CD4-positive, alpha-beta T cell (primary cell): Measurements from ENCODE around the gene MCTP1. TPM values are rescaled to one million over a fixed set of nuclear protein-coding genes. Genes with fewer than 3 reads are reported as not detected.

ENCODE experiments used
- ATAC-seq: fragments of 200-7000 bp; cut with Tn5 transposase; one replicate; pipeline ENCODE4 v1.10.0; 2022; ENCODE audit warnings: mild to moderate bottlenecking; ENCODE audit not compliant: poor library complexity
- CTCF ChIA-PET: fragments of 350-600 bp; sonication (Branson Sonifier 250); formaldehyde crosslinking; loops from one replicate; lab custom pipeline; 2021; ENCODE audit warnings: antibody characterized with exemption, inconsistent platforms; lab: Charles Lee
- POLR2A ChIA-PET: fragments of 350-600 bp; sonication (Branson Sonifier 250); formaldehyde crosslinking; loops from one replicate; lab custom pipeline; 2021; ENCODE audit warnings: antibody characterized with exemption, inconsistent platforms; lab: Charles Lee
- DNase-seq, 14 experiments: peaks; one replicate each; pipeline ENCODE4 v3.0.0-alpha.2; 2013 to 2020; ENCODE audit warnings: mixed read lengths in 2 of 14
- H3K27ac ChIP-seq, 2 donors: one replicate each; pipeline versions ENCODE4 v1.5.1 to v1.7.0; 2013; ENCODE audit warnings: low read length in 2 of 2, low read depth in 1 of 2, mild to moderate bottlenecking in 1 of 2
- H3K27me3 ChIP-seq, 2 experiments: 1 replicate in 1 of 2; 2 replicates in 1 of 2; pipeline versions ENCODE4 v1.6.1 to v1.7.0; 2013; ENCODE audit warnings: low read length in 2 of 2, control low read depth in 1 of 2, mild to moderate bottlenecking in 1 of 2, moderate library complexity in 1 of 2; ENCODE audit not compliant: insufficient read depth in 2 of 2, control insufficient read depth in 1 of 2
- H3K36me3 ChIP-seq: one replicate; pipeline ENCODE4 v1.6.1; 2013; ENCODE audit warnings: low read length, control low read depth; ENCODE audit not compliant: insufficient read depth
- H3K4me1 ChIP-seq: one replicate; pipeline ENCODE4 v1.6.1; 2013; ENCODE audit warnings: low read length, control low read depth; ENCODE audit not compliant: insufficient read depth
- H3K4me3 ChIP-seq: one replicate; pipeline ENCODE4 v1.5.1; 2013; ENCODE audit warnings: mild to moderate bottlenecking, low read length, moderate library complexity
- H3K9me3 ChIP-seq, 2 experiments: 1 replicate in 1 of 2; 2 replicates in 1 of 2; pipeline versions ENCODE4 v1.6.1 to v1.7.0; 2013; ENCODE audit warnings: low read length in 2 of 2, mild to moderate bottlenecking in 2 of 2, control low read depth in 1 of 2, moderate library complexity in 1 of 2; ENCODE audit not compliant: control insufficient read depth in 1 of 2, insufficient read depth in 1 of 2
- H3K27ac Mint-ChIP-seq: one replicate; pipeline ENCODE4 v1.8.0; 2020; ENCODE audit warnings: mixed read lengths
- H3K27me3 Mint-ChIP-seq: one replicate; pipeline ENCODE4 v1.8.0; 2021; ENCODE audit warnings: mixed read lengths
- H3K36me3 Mint-ChIP-seq: one replicate; pipeline ENCODE4 v1.8.0; 2021; ENCODE audit warnings: low read depth, mixed read lengths
- H3K4me1 Mint-ChIP-seq: one replicate; pipeline ENCODE4 v1.8.0; 2021; ENCODE audit warnings: low read depth, mixed read lengths
- H3K4me3 Mint-ChIP-seq: one replicate; pipeline ENCODE4 v1.8.0; 2020; ENCODE audit warnings: mild to moderate bottlenecking, mixed read lengths
- H3K9me3 Mint-ChIP-seq: one replicate; pipeline ENCODE4 v1.8.0; 2020; ENCODE audit warnings: mixed read lengths
- intact Hi-C, 2 experiments: fragments of 100-400 bp; cut with DNase I in 1 of 2; cut with micrococcal nuclease in 1 of 2; formaldehyde crosslinking; loops; one replicate each; pipeline versions ENCODE4 v1.15.1 to v1.9.0; 2023 to 2025; cut with DNase I, micrococcal nuclease
- total RNA-seq, 174 experiments: library from RNA in 2 of 174; stranded (reverse) in 2 of 174; gene quantifications; one replicate each; pipeline ENCODE4 v1.2.3 and lab custom pipeline; 2021 to 2026
- TF ChIP-seq, protein P1 (sequence below): fragments of 200-600 bp; IDR thresholded peaks from one replicate; pipeline ENCODE4 v1.8.0; 2022; ENCODE audit warnings: antibody characterized with exemption, mild to moderate bottlenecking

Gene MCTP1
- total RNA-seq, 2 experiments from 2014 or later, result 2.1 to 2.7 TPM

DNA sequence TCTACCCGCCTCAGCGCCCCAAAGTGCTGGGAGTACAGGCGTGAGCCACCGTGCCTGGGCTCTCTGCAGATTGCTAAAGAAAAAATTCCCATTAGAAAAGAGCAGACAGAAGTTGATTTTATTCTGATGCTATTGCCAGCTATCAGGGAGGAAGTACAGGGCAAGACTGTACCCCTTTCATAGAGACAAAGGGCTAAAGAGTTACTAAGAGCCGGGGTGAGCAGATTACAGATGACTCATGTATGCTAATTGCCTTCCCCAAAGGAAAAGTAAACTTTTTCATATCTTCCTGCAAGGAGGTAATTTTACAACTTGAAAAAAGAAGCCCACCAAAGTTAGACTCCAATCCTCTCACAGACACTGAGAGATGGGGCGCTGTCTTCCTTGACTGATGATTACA is 42.3 kb upstream of the MCTP1 start:
- H3K27me3 ChIP-seq, result no peaks in the 10 kb centered on the region
- Mint-ChIP-seq H3K36me3 (no peaks in the 10 kb centered on the region), H3K4me1 (no peaks in the 10 kb centered on the region), H3K27me3 (no peaks in the 10 kb centered on the region), H3K9me3 (no peaks in the 10 kb centered on the region), H3K27ac (no peak overlapping the region), H3K4me3 (no peak overlapping the region)
- ChIA-PET CTCF (no interaction called here), POLR2A (no interaction called here)
- H3K27ac ChIP-seq, result no peak overlapping the region
- TF ChIP-seq, protein P1, sequence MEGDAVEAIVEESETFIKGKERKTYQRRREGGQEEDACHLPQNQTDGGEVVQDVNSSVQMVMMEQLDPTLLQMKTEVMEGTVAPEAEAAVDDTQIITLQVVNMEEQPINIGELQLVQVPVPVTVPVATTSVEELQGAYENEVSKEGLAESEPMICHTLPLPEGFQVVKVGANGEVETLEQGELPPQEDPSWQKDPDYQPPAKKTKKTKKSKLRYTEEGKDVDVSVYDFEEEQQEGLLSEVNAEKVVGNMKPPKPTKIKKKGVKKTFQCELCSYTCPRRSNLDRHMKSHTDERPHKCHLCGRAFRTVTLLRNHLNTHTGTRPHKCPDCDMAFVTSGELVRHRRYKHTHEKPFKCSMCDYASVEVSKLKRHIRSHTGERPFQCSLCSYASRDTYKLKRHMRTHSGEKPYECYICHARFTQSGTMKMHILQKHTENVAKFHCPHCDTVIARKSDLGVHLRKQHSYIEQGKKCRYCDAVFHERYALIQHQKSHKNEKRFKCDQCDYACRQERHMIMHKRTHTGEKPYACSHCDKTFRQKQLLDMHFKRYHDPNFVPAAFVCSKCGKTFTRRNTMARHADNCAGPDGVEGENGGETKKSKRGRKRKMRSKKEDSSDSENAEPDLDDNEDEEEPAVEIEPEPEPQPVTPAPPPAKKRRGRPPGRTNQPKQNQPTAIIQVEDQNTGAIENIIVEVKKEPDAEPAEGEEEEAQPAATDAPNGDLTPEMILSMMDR, result no peak
- H3K9me3 ChIP-seq, result no peaks in the 10 kb centered on the region
- no peak overlapping the region for H3K4me3 ChIP-seq
- H3K4me1 ChIP-seq, result no peaks in the 10 kb centered on the region
- DNase-seq (no peak), ATAC-seq (no peak)
- intact Hi-C loops, result no loop called here
- no peaks in the 10 kb centered on the region for H3K36me3 ChIP-seq

DNA sequence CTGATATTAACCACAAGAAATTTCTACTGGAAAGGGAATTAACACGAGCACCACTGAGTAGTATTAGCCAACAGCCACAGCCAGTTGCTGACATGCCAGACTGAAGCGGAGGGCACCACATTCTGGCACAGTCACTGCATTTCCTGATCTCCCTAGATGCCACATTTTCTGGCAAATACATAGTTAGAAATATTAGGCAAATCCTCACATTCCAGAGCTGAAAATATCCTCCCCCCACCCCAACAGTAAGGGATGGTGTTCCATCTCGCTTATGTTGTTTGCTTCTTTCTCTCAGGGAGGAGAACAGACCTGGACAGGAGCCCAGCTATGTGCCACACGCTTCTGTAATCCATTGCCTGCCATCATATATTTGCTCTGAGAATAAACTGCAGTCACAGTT is 32.8 kb upstream of the MCTP1 start:
- Histone ChIP-seq H3K27ac (no peak overlapping the region), H3K4me3 (no peak overlapping the region), H3K27me3 (no peaks in the 10 kb centered on the region), H3K4me1 (no peaks in the 10 kb centered on the region), H3K36me3 (no peaks in the 10 kb centered on the region), H3K9me3 (no peaks in the 10 kb centered on the region)
- Mint-ChIP-seq H3K9me3 (no peaks in the 10 kb centered on the region), H3K36me3 (no peaks in the 10 kb centered on the region), H3K27ac (no peak overlapping the region), H3K4me3 (no peak overlapping the region), H3K4me1 (no peaks in the 10 kb centered on the region), H3K27me3 (peaks cover 31% of the 10 kb centered on the region)
- CTCF ChIA-PET, result no interaction called here
- DNase-seq (no peak), ATAC-seq (no peak)
- intact Hi-C loops, result no loop called here
- TF ChIP-seq, protein P1, result no peak
- POLR2A ChIA-PET, result no interaction called here

DNA sequence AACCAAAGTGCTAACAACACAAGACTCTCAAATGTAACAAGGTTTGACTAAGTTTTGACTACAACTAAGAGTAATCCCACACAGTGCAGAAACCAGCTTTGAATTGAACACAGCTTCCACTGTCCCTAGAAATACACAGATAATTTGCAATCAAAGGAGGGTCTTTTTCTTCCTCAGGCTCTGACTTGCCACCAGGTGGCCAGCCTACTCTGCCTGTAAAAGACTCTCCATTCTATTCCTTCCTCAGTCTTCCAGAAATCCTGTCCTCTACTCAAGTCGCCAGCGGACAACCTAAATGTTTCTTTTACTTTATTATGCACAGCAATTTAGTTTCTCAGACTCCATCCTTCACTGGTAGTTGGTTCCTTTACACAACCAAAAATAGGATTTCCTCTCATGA is 32.2 kb upstream of the MCTP1 start:
- H3K36me3 ChIP-seq, result no peaks in the 10 kb centered on the region
- Mint-ChIP-seq H3K4me3 (no peak overlapping the region), H3K4me1 (no peaks in the 10 kb centered on the region), H3K27me3 (peaks cover 31% of the 10 kb centered on the region), H3K9me3 (peaks cover 2% of the 10 kb centered on the region), H3K27ac (no peak overlapping the region), H3K36me3 (no peaks in the 10 kb centered on the region)
- POLR2A ChIA-PET, result no interaction called here
- H3K27me3 ChIP-seq, result no peaks in the 10 kb centered on the region
- ATAC-seq (no peak), DNase-seq (no peak)
- TF ChIP-seq, protein P1, result no peak
- no peaks in the 10 kb centered on the region for H3K9me3 ChIP-seq
- H3K4me3 ChIP-seq, result no peak overlapping the region
- intact Hi-C loops, result no loop called here
- no peak overlapping the region for H3K27ac ChIP-seq
- CTCF ChIA-PET, result no interaction called here
- H3K4me1 ChIP-seq, result no peaks in the 10 kb centered on the region
